GM21737 (cell line): ENCODE measurements around the gene CTIF.

Experiments
- ATAC-seq: cut with Tn5 transposase; IDR thresholded peaks from one replicate; pipeline ENCODE4 v1.9.1; 2021; ENCODE audit warnings: mild to moderate bottlenecking, moderate library complexity; ENCODE audit not compliant: unreplicated experiment

Gene CTIF

GRCh38 chr18:48904091-48904490 is 365.3 kb downstream of the CTIF start:
- no peak for ATAC-seq

- no peak for ATAC-seq
Measured at GRCh38 chr18:48904847-48905394, 366.1 kb downstream of the CTIF start.

- no peak for ATAC-seq
Measured at GRCh38 chr18:48905513-48905912, 366.7 kb downstream of the CTIF start.

- ATAC-seq: no peak
Measured at GRCh38 chr18:48908916-48909315, 370.1 kb downstream of the CTIF start.

GRCh38 chr18:48909721-48910120 is 370.9 kb downstream of the CTIF start:
- ATAC-seq: no peak

- no peak for ATAC-seq
Measured at GRCh38 chr18:48910972-48911545, 372.2 kb downstream of the CTIF start.
